ENCODE results near the gene HAPLN2. TPM values are rescaled to one million over a fixed set of nuclear protein-coding genes. Genes with fewer than 3 reads are reported as not detected.

The HAPLN2 gene
- total RNA-seq, 4 donors from 2014 or later, result 0.13 to 3.0 (median 1.2) TPM

DNA sequence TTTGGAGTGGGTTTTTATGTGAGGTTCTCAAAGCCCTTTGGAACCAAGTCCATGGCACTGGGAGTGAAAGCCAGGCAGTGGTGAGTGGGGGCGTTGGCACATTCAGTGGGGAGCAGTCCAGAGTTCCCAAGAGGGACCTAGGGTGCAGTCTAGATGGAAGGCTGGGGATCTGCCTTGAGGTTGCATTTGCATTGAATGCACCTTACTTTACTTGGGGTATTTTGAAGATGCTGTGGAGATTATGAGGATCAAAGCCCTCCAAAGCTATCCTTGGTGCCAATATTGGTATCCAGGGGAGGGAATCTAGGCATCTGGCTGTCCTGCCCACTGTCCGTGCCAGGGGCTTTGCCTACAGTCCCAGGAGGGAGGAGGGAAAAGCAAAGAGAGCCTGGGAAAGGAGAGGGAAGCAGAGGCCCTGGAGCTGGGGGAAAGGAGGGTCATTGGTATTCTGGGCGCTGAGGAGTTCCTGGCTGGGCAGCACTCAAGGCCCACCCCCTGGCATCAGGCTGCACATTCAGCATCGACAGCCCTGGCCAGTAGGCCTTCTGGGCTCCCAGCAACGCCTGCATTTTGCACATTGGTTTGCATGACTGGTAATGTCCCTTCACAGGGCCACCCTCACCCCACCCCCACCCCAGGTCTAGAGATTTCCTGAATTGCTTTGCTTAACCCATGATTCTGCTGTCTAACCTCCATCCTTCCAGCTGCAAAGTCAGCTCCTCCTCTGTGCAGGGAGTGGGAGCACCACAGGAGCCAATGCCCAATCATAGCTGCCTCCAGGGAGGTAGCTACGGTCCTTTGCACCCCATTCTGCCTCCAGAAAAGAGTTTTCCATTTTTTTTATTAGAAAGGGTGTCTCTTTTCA is 21.9 kb downstream of the HAPLN2 start:
- Histone ChIP-seq H3K36me3 (no peaks in the 10 kb centered on the region), H3K27me3 (peaks cover 98% of the 10 kb centered on the region), H3K4me3 (peak overlapping the region in 1 of 2 donors; percentile 51), H3K9me3 (no peaks in the 10 kb centered on the region), H3K4me1 (peaks cover 0 to 21% (median 11%) of the 10 kb centered on the region in 3 donors), H3K27ac (no peak overlapping the region)
- ATAC-seq, result no peak
- TF ChIP-seq POLR2AphosphoS5 (IDR thresholded peaks at IDR 0.05) (no peak), EP300 (IDR thresholded peaks at IDR 0.05) (no peak), POLR2A (IDR thresholded peaks at IDR 0.05) (no peak)
- TF ChIP-seq, protein P1, sequence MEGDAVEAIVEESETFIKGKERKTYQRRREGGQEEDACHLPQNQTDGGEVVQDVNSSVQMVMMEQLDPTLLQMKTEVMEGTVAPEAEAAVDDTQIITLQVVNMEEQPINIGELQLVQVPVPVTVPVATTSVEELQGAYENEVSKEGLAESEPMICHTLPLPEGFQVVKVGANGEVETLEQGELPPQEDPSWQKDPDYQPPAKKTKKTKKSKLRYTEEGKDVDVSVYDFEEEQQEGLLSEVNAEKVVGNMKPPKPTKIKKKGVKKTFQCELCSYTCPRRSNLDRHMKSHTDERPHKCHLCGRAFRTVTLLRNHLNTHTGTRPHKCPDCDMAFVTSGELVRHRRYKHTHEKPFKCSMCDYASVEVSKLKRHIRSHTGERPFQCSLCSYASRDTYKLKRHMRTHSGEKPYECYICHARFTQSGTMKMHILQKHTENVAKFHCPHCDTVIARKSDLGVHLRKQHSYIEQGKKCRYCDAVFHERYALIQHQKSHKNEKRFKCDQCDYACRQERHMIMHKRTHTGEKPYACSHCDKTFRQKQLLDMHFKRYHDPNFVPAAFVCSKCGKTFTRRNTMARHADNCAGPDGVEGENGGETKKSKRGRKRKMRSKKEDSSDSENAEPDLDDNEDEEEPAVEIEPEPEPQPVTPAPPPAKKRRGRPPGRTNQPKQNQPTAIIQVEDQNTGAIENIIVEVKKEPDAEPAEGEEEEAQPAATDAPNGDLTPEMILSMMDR (IDR thresholded peaks at IDR 0.05), result no peak
- 24 to 38% methylated on average over 2 of the region's 6 CpGs for WGBS, 2 donors (ENCODE audit: low coverage in 1 of 2)

DNA sequence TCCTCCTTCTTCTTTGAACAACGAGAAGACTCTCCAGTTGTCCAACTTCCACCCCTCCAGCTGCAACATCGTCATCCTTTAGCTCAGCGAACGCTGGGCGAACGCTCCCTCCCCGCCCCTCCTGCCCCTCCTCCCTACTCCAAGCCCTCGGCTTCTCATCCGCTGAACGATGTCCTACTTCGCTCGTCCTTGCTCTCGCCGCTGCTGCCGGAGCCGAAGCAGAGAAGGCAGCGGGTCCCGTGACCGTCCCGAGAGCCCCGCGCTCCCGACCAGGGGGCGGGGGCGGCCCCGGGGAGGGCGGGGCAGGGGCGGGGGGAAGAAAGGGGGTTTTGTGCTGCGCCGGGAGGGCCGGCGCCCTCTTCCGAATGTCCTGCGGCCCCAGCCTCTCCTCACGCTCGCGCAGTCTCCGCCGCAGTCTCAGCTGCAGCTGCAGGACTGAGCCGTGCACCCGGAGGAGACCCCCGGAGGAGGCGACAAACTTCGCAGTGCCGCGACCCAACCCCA is 22.6 kb downstream of the HAPLN2 start, which contains the start of gene BCAN:
TSS of gene BCAN (plus strand) at position 357 of the 504 bp plus-strand sequence. CDS start 3,938 bp downstream, outside the sequence.
- no peak for TF ChIP-seq POLR2AphosphoS5 (IDR thresholded peaks at IDR 0.05)
- no peak for TF ChIP-seq POLR2A (IDR thresholded peaks at IDR 0.05)
- TF ChIP-seq, protein P1 (IDR thresholded peaks at IDR 0.05), result no peak
- no peak for TF ChIP-seq EP300 (IDR thresholded peaks at IDR 0.05)
- Histone ChIP-seq H3K27me3 (peaks cover 99% of the 10 kb centered on the region), H3K9me3 (no peaks in the 10 kb centered on the region), H3K4me3 (peak within 1 kb of the TSS; percentile 7 to 51), H3K27ac (no peak within 1 kb of the TSS), H3K36me3 (no peaks in the 10 kb centered on the region), H3K4me1 (peaks cover 0 to 21% (median 11%) of the 10 kb centered on the region in 3 donors)
- WGBS, 2 donors (ENCODE audit: low coverage in 1 of 2), result 2 to 6% methylated on average over 3 to 9 of the region's 46 CpGs
- ATAC-seq, result peak; percentile 63

DNA sequence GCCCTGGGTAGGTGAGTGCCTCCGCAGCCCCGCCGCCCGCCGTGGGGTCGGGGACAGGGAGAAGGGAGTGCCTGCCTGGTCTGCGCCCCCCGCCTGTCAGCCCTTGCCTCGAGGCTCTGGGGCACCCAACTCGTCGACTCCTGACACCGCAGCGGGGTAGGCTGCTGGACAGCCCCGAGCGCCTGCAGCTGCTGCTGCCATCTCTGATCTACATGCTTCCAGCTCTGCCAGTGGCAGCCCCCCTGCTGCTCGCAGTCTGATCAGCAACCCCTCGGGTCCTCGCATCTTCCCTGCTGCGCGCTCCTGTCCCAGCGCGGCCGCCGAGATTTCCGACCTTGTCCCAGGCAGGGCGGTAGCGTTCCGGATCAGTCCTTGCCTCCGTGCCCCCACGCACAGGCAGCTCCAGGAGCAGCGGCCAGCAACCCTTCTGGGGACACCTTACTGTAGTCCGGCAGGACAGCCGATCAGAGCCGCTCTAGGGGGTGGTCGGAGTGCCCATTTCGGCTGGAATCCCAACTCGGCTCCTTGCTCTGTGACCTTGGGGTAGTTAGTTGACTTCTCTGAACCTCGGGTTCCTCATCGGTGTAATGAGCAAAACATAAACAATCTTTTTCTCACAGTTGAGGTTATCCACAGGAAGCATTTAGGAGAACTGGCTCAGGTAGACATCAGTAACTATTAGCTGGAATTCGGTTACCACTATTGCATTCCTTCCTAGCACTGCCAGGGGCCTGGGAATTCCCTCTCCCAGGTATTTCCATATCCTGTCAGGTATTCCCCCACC is 23.2 kb downstream of the HAPLN2 start:
- H3K9me3 ChIP-seq, result no peaks in the 10 kb centered on the region
- peaks cover 0 to 21% (median 11%) of the 10 kb centered on the region in 3 donors for H3K4me1 ChIP-seq
- no peak overlapping the region for H3K27ac ChIP-seq
- H3K36me3 ChIP-seq, result no peaks in the 10 kb centered on the region
- 49 to 50% methylated on average over 2 to 3 of the region's 40 CpGs for WGBS, 2 donors (ENCODE audit: low coverage in 1 of 2)
- peaks cover 99% of the 10 kb centered on the region for H3K27me3 ChIP-seq
- peak; percentile 7 for ATAC-seq
- TF ChIP-seq POLR2A (IDR thresholded peaks at IDR 0.05), result no peak
- TF ChIP-seq POLR2AphosphoS5 (IDR thresholded peaks at IDR 0.05), result no peak
- no peak for TF ChIP-seq EP300 (IDR thresholded peaks at IDR 0.05)
- TF ChIP-seq, protein P1 (IDR thresholded peaks at IDR 0.05), result no peak
- H3K4me3 ChIP-seq, result peak overlapping the region; percentile 7 to 51

DNA sequence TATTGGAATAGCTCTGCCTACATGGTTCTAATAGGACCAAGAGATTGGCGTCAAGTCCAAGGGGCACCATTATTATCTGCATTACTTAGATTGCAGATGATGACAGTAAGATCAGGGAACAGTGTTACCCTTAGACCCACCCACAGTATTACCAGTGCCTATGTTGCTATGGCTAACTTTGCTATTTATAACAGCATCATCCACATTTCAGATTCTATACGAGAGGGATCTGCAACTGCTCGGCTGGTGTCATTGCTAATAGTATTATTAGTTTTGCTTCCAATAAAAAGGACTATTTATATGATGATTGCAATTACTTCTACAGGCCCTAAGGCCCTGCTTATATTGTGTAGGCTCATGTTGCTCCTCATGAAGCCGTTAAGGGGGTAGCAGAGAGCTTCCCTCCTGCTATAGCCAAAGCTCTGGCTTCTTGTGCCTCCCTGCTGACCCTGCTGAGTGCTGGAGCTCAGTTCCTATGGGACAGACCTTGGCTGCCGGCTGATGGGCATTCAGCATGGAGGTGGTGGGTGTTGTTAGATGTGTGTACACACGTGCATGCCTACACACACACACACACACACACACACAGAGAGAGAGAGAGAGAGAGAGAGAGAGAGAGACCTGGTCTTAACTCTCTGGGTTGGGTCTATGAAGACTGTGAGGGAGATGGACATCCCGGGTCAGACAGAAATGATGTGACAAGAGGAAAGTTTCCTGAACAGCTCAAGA is 24.0 kb downstream of the HAPLN2 start:
- no peak for ATAC-seq
- H3K9me3 ChIP-seq, result no peaks in the 10 kb centered on the region
- peaks cover 99% of the 10 kb centered on the region for H3K27me3 ChIP-seq
- peaks cover 0 to 21% (median 11%) of the 10 kb centered on the region in 3 donors for H3K4me1 ChIP-seq
- 66 to 78% methylated on average over 3 to 4 of the region's 7 CpGs for WGBS, 2 donors (ENCODE audit: low coverage in 1 of 2)
- TF ChIP-seq, protein P1 (IDR thresholded peaks at IDR 0.05), result no peak
- TF ChIP-seq EP300 (IDR thresholded peaks at IDR 0.05), result no peak
- no peak for TF ChIP-seq POLR2A (IDR thresholded peaks at IDR 0.05)
- no peak for TF ChIP-seq POLR2AphosphoS5 (IDR thresholded peaks at IDR 0.05)
- H3K36me3 ChIP-seq, result no peaks in the 10 kb centered on the region
- no peak overlapping the region for H3K27ac ChIP-seq
- H3K4me3 ChIP-seq, result no peak overlapping the region

All from gastroesophageal sphincter (tissue), 4 donors.